B cell (primary cell): Measurements from ENCODE around the gene NEO1.

Experiments used
- EZH2 ChIP-seq: IDR thresholded peaks from 2 replicates; pipeline ENCODE4 v1.6.1; 2012; ENCODE audit warnings: borderline replicate concordance, low read depth, mild to moderate bottlenecking, moderate library complexity, low read length; ENCODE audit not compliant: insufficient read depth, poor library complexity, severe bottlenecking
- TF ChIP-seq, protein P1 (sequence below): fragments of 200-600 bp; IDR thresholded peaks from one replicate; pipeline ENCODE4 v1.8.0; 2022; ENCODE audit warnings: antibody characterized with exemption, mild to moderate bottlenecking

DNA sequence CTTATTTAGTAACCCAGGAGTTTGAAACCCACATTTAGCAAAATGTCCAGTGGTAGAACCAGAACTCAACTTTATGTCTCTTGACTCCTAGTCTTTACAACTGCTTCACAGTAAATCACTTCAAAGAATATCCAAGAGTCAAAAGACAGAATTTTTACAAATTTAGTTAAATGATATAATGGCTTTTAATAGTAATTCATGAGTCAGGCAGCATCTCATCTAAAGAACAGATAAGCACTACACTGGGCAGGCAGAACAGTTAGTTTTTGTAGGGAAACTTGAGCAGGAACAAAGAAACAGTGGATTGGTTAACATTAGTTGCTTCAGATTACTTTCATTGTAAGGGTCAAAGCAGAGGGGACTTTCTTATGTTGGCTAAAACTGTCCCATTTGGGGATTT is 120.2 kb downstream of the NEO1 start:
- TF ChIP-seq, protein P1, sequence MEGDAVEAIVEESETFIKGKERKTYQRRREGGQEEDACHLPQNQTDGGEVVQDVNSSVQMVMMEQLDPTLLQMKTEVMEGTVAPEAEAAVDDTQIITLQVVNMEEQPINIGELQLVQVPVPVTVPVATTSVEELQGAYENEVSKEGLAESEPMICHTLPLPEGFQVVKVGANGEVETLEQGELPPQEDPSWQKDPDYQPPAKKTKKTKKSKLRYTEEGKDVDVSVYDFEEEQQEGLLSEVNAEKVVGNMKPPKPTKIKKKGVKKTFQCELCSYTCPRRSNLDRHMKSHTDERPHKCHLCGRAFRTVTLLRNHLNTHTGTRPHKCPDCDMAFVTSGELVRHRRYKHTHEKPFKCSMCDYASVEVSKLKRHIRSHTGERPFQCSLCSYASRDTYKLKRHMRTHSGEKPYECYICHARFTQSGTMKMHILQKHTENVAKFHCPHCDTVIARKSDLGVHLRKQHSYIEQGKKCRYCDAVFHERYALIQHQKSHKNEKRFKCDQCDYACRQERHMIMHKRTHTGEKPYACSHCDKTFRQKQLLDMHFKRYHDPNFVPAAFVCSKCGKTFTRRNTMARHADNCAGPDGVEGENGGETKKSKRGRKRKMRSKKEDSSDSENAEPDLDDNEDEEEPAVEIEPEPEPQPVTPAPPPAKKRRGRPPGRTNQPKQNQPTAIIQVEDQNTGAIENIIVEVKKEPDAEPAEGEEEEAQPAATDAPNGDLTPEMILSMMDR, result no peak
- no peak for TF ChIP-seq EZH2
